Measurements from ENCODE around the gene DUSP8.

DNA sequence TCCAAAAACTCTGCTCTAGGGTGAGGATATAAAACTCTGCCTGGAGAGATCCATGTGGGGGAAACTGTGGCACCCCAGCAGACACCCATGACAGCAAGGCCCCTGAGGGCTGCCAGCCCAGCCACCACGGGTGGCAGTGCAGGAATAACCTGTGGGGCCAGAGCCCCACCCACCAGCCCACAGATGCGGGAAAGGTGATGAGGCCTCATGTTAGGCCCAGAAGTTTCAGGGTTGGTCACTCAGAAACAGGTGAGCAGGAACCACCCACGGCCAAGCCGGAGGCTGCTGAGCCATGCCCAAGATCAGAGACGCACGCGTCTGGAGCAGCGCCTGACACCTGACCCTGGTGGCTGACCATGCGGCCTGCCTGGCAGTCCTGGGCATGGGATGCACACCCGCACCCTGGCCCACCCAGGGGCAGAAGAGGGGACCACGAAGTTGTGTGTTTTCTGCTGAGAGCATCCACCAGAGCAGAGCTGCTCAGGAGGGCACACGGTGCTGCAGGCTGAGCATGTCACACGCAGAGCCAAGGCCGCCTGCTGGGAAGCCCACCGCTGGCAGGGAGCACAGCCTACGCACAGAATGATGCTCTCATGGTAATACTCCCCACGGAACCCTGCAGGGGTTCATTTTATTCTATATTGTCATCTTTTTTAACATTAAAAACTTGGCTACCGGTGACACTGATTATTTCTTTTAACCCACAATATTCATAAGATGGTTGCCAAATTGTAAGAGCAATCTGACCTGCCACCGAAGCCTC is 41.2 kb downstream of the DUSP8 start:
- TF ChIP-seq, protein P1, sequence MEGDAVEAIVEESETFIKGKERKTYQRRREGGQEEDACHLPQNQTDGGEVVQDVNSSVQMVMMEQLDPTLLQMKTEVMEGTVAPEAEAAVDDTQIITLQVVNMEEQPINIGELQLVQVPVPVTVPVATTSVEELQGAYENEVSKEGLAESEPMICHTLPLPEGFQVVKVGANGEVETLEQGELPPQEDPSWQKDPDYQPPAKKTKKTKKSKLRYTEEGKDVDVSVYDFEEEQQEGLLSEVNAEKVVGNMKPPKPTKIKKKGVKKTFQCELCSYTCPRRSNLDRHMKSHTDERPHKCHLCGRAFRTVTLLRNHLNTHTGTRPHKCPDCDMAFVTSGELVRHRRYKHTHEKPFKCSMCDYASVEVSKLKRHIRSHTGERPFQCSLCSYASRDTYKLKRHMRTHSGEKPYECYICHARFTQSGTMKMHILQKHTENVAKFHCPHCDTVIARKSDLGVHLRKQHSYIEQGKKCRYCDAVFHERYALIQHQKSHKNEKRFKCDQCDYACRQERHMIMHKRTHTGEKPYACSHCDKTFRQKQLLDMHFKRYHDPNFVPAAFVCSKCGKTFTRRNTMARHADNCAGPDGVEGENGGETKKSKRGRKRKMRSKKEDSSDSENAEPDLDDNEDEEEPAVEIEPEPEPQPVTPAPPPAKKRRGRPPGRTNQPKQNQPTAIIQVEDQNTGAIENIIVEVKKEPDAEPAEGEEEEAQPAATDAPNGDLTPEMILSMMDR (IDR thresholded peaks at IDR 0.05) = no peak
- TF ChIP-seq POLR2A (IDR thresholded peaks at IDR 0.05) (no peak), EP300 (IDR thresholded peaks at IDR 0.05) (no peak), POLR2AphosphoS5 (IDR thresholded peaks at IDR 0.05) (no peak)

All from sigmoid colon (tissue), 4 donors.